ENCODE results near the gene RUNX2. TPM values are rescaled to one million over a fixed set of nuclear protein-coding genes. Genes with fewer than 3 reads are reported as not detected.

Gene RUNX2
- total and polyA plus RNA-seq, 4 donors: 0.09 to 1.5 (median 0.75) TPM

DNA sequence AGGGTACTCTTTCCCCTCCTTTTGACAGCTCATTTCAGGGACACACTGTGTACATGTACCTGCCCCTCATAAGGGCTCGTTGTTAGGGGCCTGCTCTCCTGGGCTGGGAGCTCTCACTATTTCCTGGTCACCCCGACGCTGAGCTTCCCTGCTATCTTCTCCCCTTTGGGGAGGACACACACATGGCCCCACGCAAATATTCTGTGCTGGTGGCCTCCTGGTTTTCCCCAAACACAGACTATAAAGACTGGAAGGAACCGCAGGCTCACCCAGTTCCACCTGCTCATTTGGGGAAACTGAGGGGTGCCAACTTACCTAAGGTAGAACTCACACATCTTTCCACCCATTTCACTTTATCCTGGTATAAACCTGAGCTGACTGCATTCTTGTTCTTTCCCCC is 351.0 kb downstream of the RUNX2 start:
- no peak overlapping the region for H3K27ac ChIP-seq (ENCODE audit: low read depth in 1 of 2, low read length in 2 of 2)
- 93% methylated on average over 5 of the region's 5 CpGs for WGBS
- DNase-seq (ENCODE audit: low spot score): no peak

DNA sequence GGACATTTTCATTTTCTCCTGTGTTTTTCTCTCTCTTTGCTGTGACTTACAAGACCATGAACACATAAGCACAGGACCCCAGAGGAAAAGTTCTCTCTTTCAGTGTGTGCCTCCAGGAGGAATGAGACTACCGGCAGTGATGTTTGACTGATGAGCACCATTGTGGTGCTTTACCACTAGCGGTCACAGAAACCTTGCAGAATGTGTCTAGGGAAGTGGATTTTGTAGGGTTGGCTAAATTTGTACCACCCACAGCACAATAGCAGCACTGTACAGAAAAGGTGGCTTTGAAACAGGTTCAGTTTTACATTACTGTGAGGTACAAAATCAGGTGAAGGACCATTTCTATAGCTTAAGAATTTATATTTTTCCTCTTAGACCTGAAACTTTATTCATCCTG is 351.5 kb downstream of the RUNX2 start:
- WGBS: 89% methylated on average over 2 of the region's 2 CpGs
- peaks cover 0 to 3% (median 0%) of the 10 kb centered on the region in 4 donors for H3K36me3 ChIP-seq (ENCODE audit: control insufficient read depth in 4 of 4, insufficient read depth in 3 of 4, low read depth in 1 of 4, low read length in 3 of 4)
- DNase-seq (ENCODE audit: low spot score): no peak
- H3K4me1 ChIP-seq (ENCODE audit: control insufficient read depth in 4 of 4, insufficient read depth in 4 of 4, low read length in 3 of 4): no peaks in the 10 kb centered on the region
- H3K27me3 ChIP-seq (ENCODE audit: control insufficient read depth in 4 of 4, insufficient read depth in 4 of 4, low read length in 3 of 4): no peaks in the 10 kb centered on the region
- no peak overlapping the region for H3K4me3 ChIP-seq (ENCODE audit: low read depth in 1 of 3, low read length in 3 of 3)
- no peak overlapping the region for H3K27ac ChIP-seq (ENCODE audit: low read depth in 1 of 2, low read length in 2 of 2)
- TF ChIP-seq, protein P1, sequence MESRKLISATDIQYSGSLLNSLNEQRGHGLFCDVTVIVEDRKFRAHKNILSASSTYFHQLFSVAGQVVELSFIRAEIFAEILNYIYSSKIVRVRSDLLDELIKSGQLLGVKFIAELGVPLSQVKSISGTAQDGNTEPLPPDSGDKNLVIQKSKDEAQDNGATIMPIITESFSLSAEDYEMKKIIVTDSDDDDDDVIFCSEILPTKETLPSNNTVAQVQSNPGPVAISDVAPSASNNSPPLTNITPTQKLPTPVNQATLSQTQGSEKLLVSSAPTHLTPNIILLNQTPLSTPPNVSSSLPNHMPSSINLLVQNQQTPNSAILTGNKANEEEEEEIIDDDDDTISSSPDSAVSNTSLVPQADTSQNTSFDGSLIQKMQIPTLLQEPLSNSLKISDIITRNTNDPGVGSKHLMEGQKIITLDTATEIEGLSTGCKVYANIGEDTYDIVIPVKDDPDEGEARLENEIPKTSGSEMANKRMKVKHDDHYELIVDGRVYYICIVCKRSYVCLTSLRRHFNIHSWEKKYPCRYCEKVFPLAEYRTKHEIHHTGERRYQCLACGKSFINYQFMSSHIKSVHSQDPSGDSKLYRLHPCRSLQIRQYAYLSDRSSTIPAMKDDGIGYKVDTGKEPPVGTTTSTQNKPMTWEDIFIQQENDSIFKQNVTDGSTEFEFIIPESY (IDR thresholded peaks at IDR 0.05): no peak
- no peak for TF ChIP-seq JUND (IDR thresholded peaks at IDR 0.05)
- no peak for TF ChIP-seq TAF1 (conservative IDR thresholded peaks at IDR 0.05)
- TF ChIP-seq, protein P2, sequence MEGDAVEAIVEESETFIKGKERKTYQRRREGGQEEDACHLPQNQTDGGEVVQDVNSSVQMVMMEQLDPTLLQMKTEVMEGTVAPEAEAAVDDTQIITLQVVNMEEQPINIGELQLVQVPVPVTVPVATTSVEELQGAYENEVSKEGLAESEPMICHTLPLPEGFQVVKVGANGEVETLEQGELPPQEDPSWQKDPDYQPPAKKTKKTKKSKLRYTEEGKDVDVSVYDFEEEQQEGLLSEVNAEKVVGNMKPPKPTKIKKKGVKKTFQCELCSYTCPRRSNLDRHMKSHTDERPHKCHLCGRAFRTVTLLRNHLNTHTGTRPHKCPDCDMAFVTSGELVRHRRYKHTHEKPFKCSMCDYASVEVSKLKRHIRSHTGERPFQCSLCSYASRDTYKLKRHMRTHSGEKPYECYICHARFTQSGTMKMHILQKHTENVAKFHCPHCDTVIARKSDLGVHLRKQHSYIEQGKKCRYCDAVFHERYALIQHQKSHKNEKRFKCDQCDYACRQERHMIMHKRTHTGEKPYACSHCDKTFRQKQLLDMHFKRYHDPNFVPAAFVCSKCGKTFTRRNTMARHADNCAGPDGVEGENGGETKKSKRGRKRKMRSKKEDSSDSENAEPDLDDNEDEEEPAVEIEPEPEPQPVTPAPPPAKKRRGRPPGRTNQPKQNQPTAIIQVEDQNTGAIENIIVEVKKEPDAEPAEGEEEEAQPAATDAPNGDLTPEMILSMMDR (IDR thresholded peaks at IDR 0.05; ENCODE audit: low read depth, low read length, missing input control): no peak
- TF ChIP-seq RAD21 (IDR thresholded peaks at IDR 0.05): no peak
- no peak for TF ChIP-seq FOXA2 (IDR thresholded peaks at IDR 0.05)
- no peak for TF ChIP-seq HNF4A (conservative IDR thresholded peaks at IDR 0.05)
- TF ChIP-seq RXRA (IDR thresholded peaks at IDR 0.05): no peak
- TF ChIP-seq, protein P3, sequence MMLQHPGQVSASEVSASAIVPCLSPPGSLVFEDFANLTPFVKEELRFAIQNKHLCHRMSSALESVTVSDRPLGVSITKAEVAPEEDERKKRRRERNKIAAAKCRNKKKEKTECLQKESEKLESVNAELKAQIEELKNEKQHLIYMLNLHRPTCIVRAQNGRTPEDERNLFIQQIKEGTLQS (IDR thresholded peaks at IDR 0.05): no peak
- TF ChIP-seq, protein P4, sequence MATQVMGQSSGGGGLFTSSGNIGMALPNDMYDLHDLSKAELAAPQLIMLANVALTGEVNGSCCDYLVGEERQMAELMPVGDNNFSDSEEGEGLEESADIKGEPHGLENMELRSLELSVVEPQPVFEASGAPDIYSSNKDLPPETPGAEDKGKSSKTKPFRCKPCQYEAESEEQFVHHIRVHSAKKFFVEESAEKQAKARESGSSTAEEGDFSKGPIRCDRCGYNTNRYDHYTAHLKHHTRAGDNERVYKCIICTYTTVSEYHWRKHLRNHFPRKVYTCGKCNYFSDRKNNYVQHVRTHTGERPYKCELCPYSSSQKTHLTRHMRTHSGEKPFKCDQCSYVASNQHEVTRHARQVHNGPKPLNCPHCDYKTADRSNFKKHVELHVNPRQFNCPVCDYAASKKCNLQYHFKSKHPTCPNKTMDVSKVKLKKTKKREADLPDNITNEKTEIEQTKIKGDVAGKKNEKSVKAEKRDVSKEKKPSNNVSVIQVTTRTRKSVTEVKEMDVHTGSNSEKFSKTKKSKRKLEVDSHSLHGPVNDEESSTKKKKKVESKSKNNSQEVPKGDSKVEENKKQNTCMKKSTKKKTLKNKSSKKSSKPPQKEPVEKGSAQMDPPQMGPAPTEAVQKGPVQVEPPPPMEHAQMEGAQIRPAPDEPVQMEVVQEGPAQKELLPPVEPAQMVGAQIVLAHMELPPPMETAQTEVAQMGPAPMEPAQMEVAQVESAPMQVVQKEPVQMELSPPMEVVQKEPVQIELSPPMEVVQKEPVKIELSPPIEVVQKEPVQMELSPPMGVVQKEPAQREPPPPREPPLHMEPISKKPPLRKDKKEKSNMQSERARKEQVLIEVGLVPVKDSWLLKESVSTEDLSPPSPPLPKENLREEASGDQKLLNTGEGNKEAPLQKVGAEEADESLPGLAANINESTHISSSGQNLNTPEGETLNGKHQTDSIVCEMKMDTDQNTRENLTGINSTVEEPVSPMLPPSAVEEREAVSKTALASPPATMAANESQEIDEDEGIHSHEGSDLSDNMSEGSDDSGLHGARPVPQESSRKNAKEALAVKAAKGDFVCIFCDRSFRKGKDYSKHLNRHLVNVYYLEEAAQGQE (IDR thresholded peaks at IDR 0.05): no peak
- TF ChIP-seq SP1 (IDR thresholded peaks at IDR 0.05): no peak
- TF ChIP-seq GABPA (IDR thresholded peaks at IDR 0.05 in 1 of 2, conservative IDR thresholded peaks at IDR 0.05 in 1 of 2): no peak
- TF ChIP-seq YY1 (IDR thresholded peaks at IDR 0.05): no peak
- TF ChIP-seq FOXA1 (IDR thresholded peaks at IDR 0.05): no peak
- no peak for TF ChIP-seq NR2F2 (IDR thresholded peaks at IDR 0.05)
- TF ChIP-seq, protein P5, sequence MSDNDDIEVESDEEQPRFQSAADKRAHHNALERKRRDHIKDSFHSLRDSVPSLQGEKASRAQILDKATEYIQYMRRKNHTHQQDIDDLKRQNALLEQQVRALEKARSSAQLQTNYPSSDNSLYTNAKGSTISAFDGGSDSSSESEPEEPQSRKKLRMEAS (IDR thresholded peaks at IDR 0.05): no peak
- no peak for TF ChIP-seq EGR1 (IDR thresholded peaks at IDR 0.05; ENCODE audit: low read depth in 2 of 2)
- peaks cover 0 to 6% (median 1%) of the 10 kb centered on the region in 4 donors for H3K9me3 ChIP-seq (ENCODE audit: control insufficient read depth in 4 of 4, low read length in 3 of 4)
- H3K9ac ChIP-seq (ENCODE audit: low read depth in 1 of 2, low read length in 2 of 2): no peak overlapping the region

More for the DNA sequence above, 351.0 kb downstream of the RUNX2 start:
- H3K9ac ChIP-seq (ENCODE audit: low read depth in 1 of 2, low read length in 2 of 2): no peak overlapping the region
- H3K36me3 ChIP-seq (ENCODE audit: control insufficient read depth in 4 of 4, insufficient read depth in 3 of 4, low read depth in 1 of 4, low read length in 3 of 4): peaks cover 0 to 3% (median 0%) of the 10 kb centered on the region in 4 donors
- no peaks in the 10 kb centered on the region for H3K27me3 ChIP-seq (ENCODE audit: control insufficient read depth in 4 of 4, insufficient read depth in 4 of 4, low read length in 3 of 4)
- H3K4me3 ChIP-seq (ENCODE audit: low read depth in 1 of 3, low read length in 3 of 3): no peak overlapping the region
- TF ChIP-seq TAF1 (conservative IDR thresholded peaks at IDR 0.05): no peak
- no peaks in the 10 kb centered on the region for H3K4me1 ChIP-seq (ENCODE audit: control insufficient read depth in 4 of 4, insufficient read depth in 4 of 4, low read length in 3 of 4)
- H3K9me3 ChIP-seq (ENCODE audit: control insufficient read depth in 4 of 4, low read length in 3 of 4): peaks cover 0 to 6% (median 1%) of the 10 kb centered on the region in 4 donors

All from liver (tissue), 9 donors.